Measurements from ENCODE around the gene CRIP3. TPM values are rescaled to one million over a fixed set of nuclear protein-coding genes. Genes with fewer than 3 reads are reported as not detected.

The CRIP3 gene
- total and polyA plus RNA-seq, 2 donors (not counting 3 experiments of a cell fraction or from before 2014, with no cell fraction given): not detected

DNA sequence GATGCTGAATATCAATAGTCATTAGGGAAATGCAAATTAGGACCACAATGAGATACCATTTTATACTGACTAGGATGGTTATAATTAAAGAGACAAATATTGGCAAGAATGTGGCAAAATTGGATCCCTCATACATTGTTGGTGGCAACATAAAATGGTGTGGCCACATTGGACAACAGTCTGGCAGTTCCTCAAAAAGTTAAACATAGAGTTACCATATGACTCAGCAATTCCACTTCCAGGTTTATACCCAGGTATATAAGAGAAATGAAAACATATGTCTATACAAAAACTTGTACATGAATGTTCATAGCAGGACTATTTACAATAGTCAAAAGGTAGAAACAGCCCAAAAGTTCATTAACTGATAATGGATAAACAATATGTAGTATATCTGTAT is 2.0 kb upstream of the CRIP3 start:
- Histone ChIP-seq H3K79me2 (ENCODE audit: control insufficient read depth, insufficient read depth, low read length) (no peaks in the 10 kb centered on the region), H3K9me1 (replicated peaks; ENCODE audit: control insufficient read depth, extremely low read depth, insufficient read depth, low read length) (no peaks in the 10 kb centered on the region), H3K36me3 (ENCODE audit: control insufficient read depth in 2 of 2, extremely low read depth in 1 of 2, insufficient read depth in 2 of 2, low read length in 2 of 2) (no peaks in the 10 kb centered on the region), H3K27ac (ENCODE audit: insufficient read depth, low read depth, low read length) (no peak overlapping the region), H3K4me3 (replicated peaks in 1 of 3; ENCODE audit: insufficient read depth in 1 of 3, low read depth in 1 of 3, low read length in 3 of 3) (no peak overlapping the region), H3K27me3 (ENCODE audit: control insufficient read depth in 2 of 2, insufficient read depth in 2 of 2, low read length in 2 of 2) (peaks cover 13 to 16% of the 10 kb centered on the region in 2 experiments), H3K9me3 (replicated peaks; ENCODE audit: control insufficient read depth, insufficient read depth, low read length) (no peaks in the 10 kb centered on the region), H3K4me1 (ENCODE audit: control insufficient read depth, extremely low read depth, insufficient read depth, low read length) (peaks cover 8% of the 10 kb centered on the region), H3K4me2 (ENCODE audit: insufficient read depth, low read length) (no peak overlapping the region), H3K9ac (replicated peaks; ENCODE audit: extremely low read depth, insufficient read depth, low read length) (no peak overlapping the region), H2AFZ (ENCODE audit: low read depth, low read length) (no peak overlapping the region), H4K20me1 (replicated peaks; ENCODE audit: control insufficient read depth, extremely low read depth, insufficient read depth, low read length) (no peaks in the 10 kb centered on the region)
- TF ChIP-seq, protein P1, sequence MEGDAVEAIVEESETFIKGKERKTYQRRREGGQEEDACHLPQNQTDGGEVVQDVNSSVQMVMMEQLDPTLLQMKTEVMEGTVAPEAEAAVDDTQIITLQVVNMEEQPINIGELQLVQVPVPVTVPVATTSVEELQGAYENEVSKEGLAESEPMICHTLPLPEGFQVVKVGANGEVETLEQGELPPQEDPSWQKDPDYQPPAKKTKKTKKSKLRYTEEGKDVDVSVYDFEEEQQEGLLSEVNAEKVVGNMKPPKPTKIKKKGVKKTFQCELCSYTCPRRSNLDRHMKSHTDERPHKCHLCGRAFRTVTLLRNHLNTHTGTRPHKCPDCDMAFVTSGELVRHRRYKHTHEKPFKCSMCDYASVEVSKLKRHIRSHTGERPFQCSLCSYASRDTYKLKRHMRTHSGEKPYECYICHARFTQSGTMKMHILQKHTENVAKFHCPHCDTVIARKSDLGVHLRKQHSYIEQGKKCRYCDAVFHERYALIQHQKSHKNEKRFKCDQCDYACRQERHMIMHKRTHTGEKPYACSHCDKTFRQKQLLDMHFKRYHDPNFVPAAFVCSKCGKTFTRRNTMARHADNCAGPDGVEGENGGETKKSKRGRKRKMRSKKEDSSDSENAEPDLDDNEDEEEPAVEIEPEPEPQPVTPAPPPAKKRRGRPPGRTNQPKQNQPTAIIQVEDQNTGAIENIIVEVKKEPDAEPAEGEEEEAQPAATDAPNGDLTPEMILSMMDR (IDR thresholded peaks at IDR 0.05; ENCODE audit: extremely low read depth in 1 of 2, insufficient read depth in 1 of 2, low read depth in 1 of 2, low read length in 2 of 2): no peak
- TF ChIP-seq POLR2A (IDR thresholded peaks at IDR 0.05; ENCODE audit: low read depth, low read length) (no peak), POLR2AphosphoS5 (IDR thresholded peaks at IDR 0.05; ENCODE audit: insufficient read depth, low read depth, low read length) (no peak), JUN (IDR thresholded peaks at IDR 0.05; ENCODE audit: borderline replicate concordance, insufficient read depth, insufficient read length, low read depth) (no peak), GATA2 (IDR thresholded peaks at IDR 0.05; ENCODE audit: insufficient read depth, insufficient read length, low read depth, low read length) (no peak), EZH2 (IDR thresholded peaks at IDR 0.05; ENCODE audit: borderline replicate concordance, low read depth, low read length, severe bottlenecking) (no peak), FOS (IDR thresholded peaks at IDR 0.05; ENCODE audit: borderline replicate concordance, insufficient read depth, low read length) (no peak), MYC (IDR thresholded peaks at IDR 0.05; ENCODE audit: low read depth, low read length) (no peak)
- TF ChIP-seq, protein P2, sequence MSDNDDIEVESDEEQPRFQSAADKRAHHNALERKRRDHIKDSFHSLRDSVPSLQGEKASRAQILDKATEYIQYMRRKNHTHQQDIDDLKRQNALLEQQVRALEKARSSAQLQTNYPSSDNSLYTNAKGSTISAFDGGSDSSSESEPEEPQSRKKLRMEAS (IDR thresholded peaks at IDR 0.05; ENCODE audit: insufficient read depth, insufficient read length): no peak
- BruUV-seq (replicated peaks): no TSS peak
- ChIA-PET POLR2A (no interaction called here), CTCF (interaction anchor here (1.4 kb wide), 1 partner anchor 47 kb away, joined by 4 read pairs; no protein-coding TSS in a partner anchor)
- dilution Hi-C loops (cut with MboI; ENCODE audit: extremely low pct_ligation_motif_present, low sequenced_read_pairs): no loop called here
- no peak for DNase-seq (ENCODE audit: low read depth, low spot score)
- FAIRE-seq: no peak
- intact Hi-C loops (cut with micrococcal nuclease): no loop called here
